Osteoblast (primary cell): Measurements from ENCODE around the gene GPR107. TPM values are rescaled to one million over a fixed set of nuclear protein-coding genes. Genes with fewer than 3 reads are reported as not detected.

Source experiments
- DNase-seq: peaks from one replicate; pipeline ENCODE4 v3.0.0; 2011; ENCODE audit warnings: low spot score, mixed read lengths; ENCODE audit not compliant: insufficient read length; ENCODE audit errors: missing footprints
- H2AFZ ChIP-seq: 2 replicates; pipeline ENCODE4 v1.6.0; 2011; ENCODE audit warnings: mild to moderate bottlenecking, low read length
- H3K27ac ChIP-seq: 2 replicates; pipeline ENCODE4 v1.5.1; 2011; ENCODE audit warnings: mild to moderate bottlenecking, low read depth, low read length, moderate library complexity
- H3K27me3 ChIP-seq: 2 replicates; pipeline ENCODE4 v1.6.0; 2012; ENCODE audit warnings: mild to moderate bottlenecking, control low read depth, inconsistent platforms, low read length, moderate library complexity; ENCODE audit not compliant: insufficient read depth
- H3K36me3 ChIP-seq: 2 replicates; pipeline ENCODE4 v1.5.1; 2011; ENCODE audit warnings: mild to moderate bottlenecking, low read length, control low read depth, moderate library complexity; ENCODE audit not compliant: insufficient read depth
- H3K4me1 ChIP-seq: 2 replicates; pipeline ENCODE4 v1.5.1; 2011; ENCODE audit warnings: mild to moderate bottlenecking, low read length, control low read depth, moderate library complexity; ENCODE audit not compliant: insufficient read depth
- H3K4me2 ChIP-seq: 2 replicates; pipeline ENCODE4 v1.6.0; 2011; ENCODE audit warnings: mild to moderate bottlenecking, low read length; ENCODE audit not compliant: insufficient read depth
- H3K4me3 ChIP-seq: fragments of 200-600 bp; sonication (generic); 3 replicates; pipeline ENCODE4 v1.5.1; 2012; ENCODE audit warnings: mild to moderate bottlenecking, low read length, inconsistent platforms; ENCODE audit not compliant: insufficient read depth
- H3K79me2 ChIP-seq: 2 replicates; pipeline ENCODE4 v1.6.0; 2012; ENCODE audit warnings: mild to moderate bottlenecking, low read length, control low read depth, inconsistent platforms; ENCODE audit not compliant: insufficient read depth
- H3K9me3 ChIP-seq: 2 replicates; pipeline ENCODE4 v1.5.1; 2011; ENCODE audit warnings: low read depth, low read length, control low read depth
- H4K20me1 ChIP-seq: 2 replicates; pipeline ENCODE4 v1.6.0; 2012; ENCODE audit warnings: mild to moderate bottlenecking, low read length, control low read depth; ENCODE audit not compliant: insufficient read depth
- CTCF ChIP-seq: IDR thresholded peaks from 2 replicates; pipeline ENCODE4 v1.5.1; 2011; ENCODE audit warnings: mild to moderate bottlenecking, low read depth, low read length, moderate library complexity; ENCODE audit errors: extremely low read depth
- total RNA-seq: library from RNA; depleted of rRNA; stranded (reverse); fragments of >200 nt; gene quantifications from 2 replicates; pipeline ENCODE4 v1.2.3, GENCODE V29; 2012

GPR107 gene
- total RNA-seq, 1 donor = 25.3 TPM

DNA sequence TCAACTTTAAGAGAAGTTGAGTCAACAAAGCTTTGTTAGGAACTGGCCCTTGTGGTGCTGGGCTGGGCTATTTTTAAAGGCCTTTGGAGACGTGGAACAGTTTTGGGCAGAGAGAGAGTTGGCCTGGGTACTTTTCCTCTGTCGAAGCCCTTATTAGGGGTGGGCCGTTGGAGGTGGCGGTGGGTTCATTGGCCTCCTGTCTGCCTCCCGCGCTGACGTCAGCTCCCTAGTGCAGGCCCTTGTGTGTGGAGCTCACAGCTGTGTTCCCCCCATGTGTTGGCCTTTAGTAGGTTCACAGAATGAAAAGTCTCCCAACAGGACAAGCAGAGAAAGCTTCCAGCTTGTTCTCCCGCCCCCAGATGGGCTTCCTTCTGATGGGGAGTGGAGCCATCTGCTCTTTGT lies 121.2 kb downstream of the GPR107 start:
- peak; percentile 90 for DNase-seq

DNA sequence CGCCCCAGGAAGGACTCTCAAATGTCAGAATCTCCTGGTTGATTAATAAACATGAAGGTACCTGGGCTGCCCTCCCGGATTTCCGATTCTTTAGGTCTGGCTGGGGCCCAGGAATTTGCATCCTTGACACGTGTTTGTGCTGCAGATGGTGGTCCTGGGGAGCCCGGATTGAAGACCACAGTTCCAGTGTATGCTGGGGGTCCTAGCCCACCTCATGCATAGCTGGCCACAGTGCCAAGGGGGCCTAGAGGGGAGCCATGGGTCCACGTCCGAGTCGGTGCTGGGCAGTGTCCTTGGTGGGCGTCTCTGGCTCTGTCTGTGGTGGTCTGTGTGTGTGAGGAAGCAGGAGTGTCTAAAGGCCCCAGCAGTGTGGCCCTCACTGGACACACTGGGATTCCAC lies 121.6 kb downstream of the GPR107 start:
- H4K20me1 ChIP-seq = peaks cover 64% of the 10 kb centered on the region
- no peak overlapping the region for H3K4me2 ChIP-seq
- H3K4me3 ChIP-seq = no peak overlapping the region
- DNase-seq = peak; percentile 71
- no peaks in the 10 kb centered on the region for H3K36me3 ChIP-seq
- no peak overlapping the region for H3K27ac ChIP-seq
- H3K79me2 ChIP-seq = peaks cover 74% of the 10 kb centered on the region
- H3K27me3 ChIP-seq = no peaks in the 10 kb centered on the region
- no peaks in the 10 kb centered on the region for H3K9me3 ChIP-seq
- peaks cover 13% of the 10 kb centered on the region for H3K4me1 ChIP-seq
- no peak for TF ChIP-seq CTCF
- H2AFZ ChIP-seq = no peak overlapping the region

More for the DNA sequence above, 121.2 kb downstream of the GPR107 start:
- no peak for TF ChIP-seq CTCF
- no peaks in the 10 kb centered on the region for H3K36me3 ChIP-seq
- peaks cover 13% of the 10 kb centered on the region for H3K4me1 ChIP-seq
- no peaks in the 10 kb centered on the region for H3K27me3 ChIP-seq
- H2AFZ ChIP-seq = no peak overlapping the region
- no peak overlapping the region for H3K27ac ChIP-seq
- no peaks in the 10 kb centered on the region for H3K9me3 ChIP-seq
- peak overlapping the region; percentile 13 for H3K4me2 ChIP-seq
- H3K79me2 ChIP-seq = peaks cover 70% of the 10 kb centered on the region
- H4K20me1 ChIP-seq = peaks cover 60% of the 10 kb centered on the region
- H3K4me3 ChIP-seq = no peak overlapping the region

DNA sequence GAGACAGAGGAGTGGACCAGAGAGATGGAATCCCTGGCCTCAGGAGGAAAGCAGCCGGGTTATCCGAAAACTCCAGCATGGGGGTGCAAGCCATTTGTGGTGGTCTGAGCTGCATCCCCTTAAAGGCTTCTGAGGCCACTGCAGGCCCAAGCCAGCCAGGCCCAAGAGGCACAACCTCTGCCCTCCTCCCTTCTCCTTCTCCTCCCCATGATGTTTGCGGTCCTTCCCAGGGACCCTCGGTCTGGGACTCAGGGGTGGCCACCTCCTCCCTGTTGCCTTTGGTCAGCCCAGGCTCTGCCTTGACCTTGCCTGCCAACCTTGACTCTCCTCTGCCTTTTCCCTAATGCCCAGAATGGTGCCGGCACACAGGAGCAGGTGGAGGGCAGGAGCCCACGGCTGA lies 123.1 kb downstream of the GPR107 start:
- H4K20me1 ChIP-seq = peaks cover 73% of the 10 kb centered on the region
- H3K4me1 ChIP-seq = peaks cover 13% of the 10 kb centered on the region
- H3K27me3 ChIP-seq = no peaks in the 10 kb centered on the region
- H3K4me2 ChIP-seq = no peak overlapping the region
- H3K36me3 ChIP-seq = no peaks in the 10 kb centered on the region
- no peaks in the 10 kb centered on the region for H3K9me3 ChIP-seq
- TF ChIP-seq CTCF = no peak
- H3K27ac ChIP-seq = no peak overlapping the region
- DNase-seq = peak; percentile 65
- no peak overlapping the region for H3K4me3 ChIP-seq
- H3K79me2 ChIP-seq = peaks cover 88% of the 10 kb centered on the region
- no peak overlapping the region for H2AFZ ChIP-seq

DNA sequence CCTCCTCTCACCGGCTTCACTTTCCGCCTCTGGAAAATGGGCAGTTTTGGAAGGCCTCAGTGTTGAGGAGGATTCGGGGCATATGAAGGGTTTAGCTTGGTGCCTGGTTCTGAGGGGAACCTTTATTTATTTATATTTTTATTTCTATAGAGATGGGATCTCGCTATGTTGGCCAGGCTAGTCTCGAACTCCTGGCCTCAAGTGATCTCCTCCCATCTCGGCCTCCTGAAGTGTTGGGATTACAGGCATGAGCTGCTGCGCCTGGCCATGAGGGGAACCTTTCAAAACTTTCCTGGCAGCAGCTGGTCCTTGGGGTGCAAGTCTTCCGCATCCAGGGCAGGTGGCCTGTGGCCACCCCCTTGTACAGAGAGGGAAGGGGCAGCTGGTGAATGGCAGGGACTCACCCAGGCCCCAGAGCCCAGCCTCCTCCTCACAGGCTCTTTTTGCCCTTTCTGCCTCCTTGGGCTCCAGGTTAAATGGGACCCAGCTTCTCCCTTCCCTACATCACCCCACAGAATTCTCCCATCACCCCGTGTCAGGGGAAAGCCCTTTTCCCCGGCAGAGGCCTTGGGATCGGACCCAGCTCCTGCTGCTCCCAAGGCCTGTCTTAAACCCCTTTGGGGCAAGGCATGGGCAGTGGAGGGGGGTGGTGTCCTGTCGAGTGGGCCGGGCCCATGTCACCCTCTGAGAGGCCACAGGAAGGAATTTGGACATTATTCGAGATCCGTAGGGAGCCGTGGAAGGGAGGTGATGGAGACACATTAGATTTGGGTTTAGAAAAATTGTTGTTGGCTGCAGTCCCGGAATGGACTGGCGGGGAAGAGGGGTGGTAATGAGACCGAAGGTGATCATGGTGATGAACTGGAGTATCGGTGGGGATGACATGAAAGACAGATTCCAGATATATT lies 124.4 kb downstream of the GPR107 start:
- peaks cover 97% of the 10 kb centered on the region for H3K79me2 ChIP-seq
- H3K27me3 ChIP-seq = no peaks in the 10 kb centered on the region
- H4K20me1 ChIP-seq = peaks cover 85% of the 10 kb centered on the region
- TF ChIP-seq CTCF = no peak
- H3K9me3 ChIP-seq = no peaks in the 10 kb centered on the region
- H3K27ac ChIP-seq = no peak overlapping the region
- H3K4me2 ChIP-seq = peak overlapping the region; percentile 28
- H2AFZ ChIP-seq = no peak overlapping the region
- peaks cover 17% of the 10 kb centered on the region for H3K4me1 ChIP-seq
- no peak for DNase-seq
- H3K4me3 ChIP-seq = no peak overlapping the region
- H3K36me3 ChIP-seq = no peaks in the 10 kb centered on the region
